ENCODE measurements around the gene FMO3. TPM values are rescaled to one million over a fixed set of nuclear protein-coding genes. Genes with fewer than 3 reads are reported as not detected.

Gene FMO3
- total RNA-seq, 1 experiment from 2014 or later: not detected

DNA sequence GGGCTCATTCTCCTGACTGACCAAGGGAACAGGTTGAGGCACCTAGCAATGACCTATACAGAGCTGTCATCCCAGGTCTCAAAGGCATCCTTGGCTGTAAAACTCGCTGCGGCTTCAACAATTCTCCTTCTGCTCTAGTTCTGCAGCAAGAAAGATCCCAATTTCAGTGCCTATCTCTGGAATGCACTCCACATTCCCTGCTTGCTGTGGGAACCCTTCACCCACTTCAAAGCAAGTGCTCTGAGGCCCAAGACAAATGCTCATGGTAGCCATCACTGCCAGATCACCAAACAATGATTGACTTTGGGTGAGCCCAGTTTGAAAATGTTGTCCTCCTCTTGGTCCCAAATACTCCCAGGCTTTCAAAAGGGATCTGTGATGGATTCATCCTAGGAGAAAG lies 37.7 kb upstream of the FMO3 start:
- DNase-seq (ENCODE audit: low spot score): no peak
- Mint-ChIP-seq H3K27ac (no peak overlapping the region), H3K4me1 (0 out of 2 replicates have a peak, but pooled peaks cover 3% of the 10 kb centered on the region), H3K36me3 (no peaks in the 10 kb centered on the region), H3K27me3 (ENCODE audit: low read depth) (no peaks in the 10 kb centered on the region), H3K4me3 (no peak overlapping the region), H3K9me3 (peaks cover 4% of the 10 kb centered on the region; the same call in 1 of the 2 replicates)
- ChIA-PET CTCF (interaction anchor here (0.9 kb wide), 1 partner anchor 174 kb away, joined by 3 read pairs; no protein-coding TSS in a partner anchor), POLR2A (no interaction called here)
- TF ChIP-seq ZNF121 (CRISPR knock-in tag; IDR thresholded peaks at IDR 0.05) (no peak), ZNF281 (CRISPR knock-in tag; IDR thresholded peaks at IDR 0.05) (no peak), NR1H2 (CRISPR knock-in tag; IDR thresholded peaks at IDR 0.05) (no peak), MAX (CRISPR knock-in tag; IDR thresholded peaks at IDR 0.05) (no peak), GABPB1 (CRISPR knock-in tag; IDR thresholded peaks at IDR 0.05) (no peak), FOXJ3 (CRISPR knock-in tag; IDR thresholded peaks at IDR 0.05; ENCODE audit: borderline replicate concordance) (no peak), PREB (CRISPR knock-in tag; IDR thresholded peaks at IDR 0.05; ENCODE audit: borderline replicate concordance) (no peak), TP53 (CRISPR knock-in tag; IDR thresholded peaks at IDR 0.05) (no peak)
- TF ChIP-seq, protein P1, sequence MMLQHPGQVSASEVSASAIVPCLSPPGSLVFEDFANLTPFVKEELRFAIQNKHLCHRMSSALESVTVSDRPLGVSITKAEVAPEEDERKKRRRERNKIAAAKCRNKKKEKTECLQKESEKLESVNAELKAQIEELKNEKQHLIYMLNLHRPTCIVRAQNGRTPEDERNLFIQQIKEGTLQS (CRISPR knock-in tag; conservative IDR thresholded peaks at IDR 0.05): no peak
- TF ChIP-seq, protein P2, sequence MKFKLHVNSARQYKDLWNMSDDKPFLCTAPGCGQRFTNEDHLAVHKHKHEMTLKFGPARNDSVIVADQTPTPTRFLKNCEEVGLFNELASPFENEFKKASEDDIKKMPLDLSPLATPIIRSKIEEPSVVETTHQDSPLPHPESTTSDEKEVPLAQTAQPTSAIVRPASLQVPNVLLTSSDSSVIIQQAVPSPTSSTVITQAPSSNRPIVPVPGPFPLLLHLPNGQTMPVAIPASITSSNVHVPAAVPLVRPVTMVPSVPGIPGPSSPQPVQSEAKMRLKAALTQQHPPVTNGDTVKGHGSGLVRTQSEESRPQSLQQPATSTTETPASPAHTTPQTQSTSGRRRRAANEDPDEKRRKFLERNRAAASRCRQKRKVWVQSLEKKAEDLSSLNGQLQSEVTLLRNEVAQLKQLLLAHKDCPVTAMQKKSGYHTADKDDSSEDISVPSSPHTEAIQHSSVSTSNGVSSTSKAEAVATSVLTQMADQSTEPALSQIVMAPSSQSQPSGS (CRISPR knock-in tag; IDR thresholded peaks at IDR 0.05; ENCODE audit: borderline replicate concordance, low read depth): no peak
- TF ChIP-seq, protein P3, sequence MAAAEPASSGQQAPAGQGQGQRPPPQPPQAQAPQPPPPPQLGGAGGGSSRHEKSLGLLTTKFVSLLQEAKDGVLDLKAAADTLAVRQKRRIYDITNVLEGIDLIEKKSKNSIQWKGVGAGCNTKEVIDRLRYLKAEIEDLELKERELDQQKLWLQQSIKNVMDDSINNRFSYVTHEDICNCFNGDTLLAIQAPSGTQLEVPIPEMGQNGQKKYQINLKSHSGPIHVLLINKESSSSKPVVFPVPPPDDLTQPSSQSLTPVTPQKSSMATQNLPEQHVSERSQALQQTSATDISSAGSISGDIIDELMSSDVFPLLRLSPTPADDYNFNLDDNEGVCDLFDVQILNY (CRISPR knock-in tag; IDR thresholded peaks at IDR 0.05): no peak
- TF ChIP-seq, protein P4, sequence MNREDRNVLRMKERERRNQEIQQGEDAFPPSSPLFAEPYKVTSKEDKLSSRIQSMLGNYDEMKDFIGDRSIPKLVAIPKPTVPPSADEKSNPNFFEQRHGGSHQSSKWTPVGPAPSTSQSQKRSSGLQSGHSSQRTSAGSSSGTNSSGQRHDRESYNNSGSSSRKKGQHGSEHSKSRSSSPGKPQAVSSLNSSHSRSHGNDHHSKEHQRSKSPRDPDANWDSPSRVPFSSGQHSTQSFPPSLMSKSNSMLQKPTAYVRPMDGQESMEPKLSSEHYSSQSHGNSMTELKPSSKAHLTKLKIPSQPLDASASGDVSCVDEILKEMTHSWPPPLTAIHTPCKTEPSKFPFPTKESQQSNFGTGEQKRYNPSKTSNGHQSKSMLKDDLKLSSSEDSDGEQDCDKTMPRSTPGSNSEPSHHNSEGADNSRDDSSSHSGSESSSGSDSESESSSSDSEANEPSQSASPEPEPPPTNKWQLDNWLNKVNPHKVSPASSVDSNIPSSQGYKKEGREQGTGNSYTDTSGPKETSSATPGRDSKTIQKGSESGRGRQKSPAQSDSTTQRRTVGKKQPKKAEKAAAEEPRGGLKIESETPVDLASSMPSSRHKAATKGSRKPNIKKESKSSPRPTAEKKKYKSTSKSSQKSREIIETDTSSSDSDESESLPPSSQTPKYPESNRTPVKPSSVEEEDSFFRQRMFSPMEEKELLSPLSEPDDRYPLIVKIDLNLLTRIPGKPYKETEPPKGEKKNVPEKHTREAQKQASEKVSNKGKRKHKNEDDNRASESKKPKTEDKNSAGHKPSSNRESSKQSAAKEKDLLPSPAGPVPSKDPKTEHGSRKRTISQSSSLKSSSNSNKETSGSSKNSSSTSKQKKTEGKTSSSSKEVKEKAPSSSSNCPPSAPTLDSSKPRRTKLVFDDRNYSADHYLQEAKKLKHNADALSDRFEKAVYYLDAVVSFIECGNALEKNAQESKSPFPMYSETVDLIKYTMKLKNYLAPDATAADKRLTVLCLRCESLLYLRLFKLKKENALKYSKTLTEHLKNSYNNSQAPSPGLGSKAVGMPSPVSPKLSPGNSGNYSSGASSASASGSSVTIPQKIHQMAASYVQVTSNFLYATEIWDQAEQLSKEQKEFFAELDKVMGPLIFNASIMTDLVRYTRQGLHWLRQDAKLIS (CRISPR knock-in tag; IDR thresholded peaks at IDR 0.05; ENCODE audit: borderline replicate concordance): no peak
- ATAC-seq: no peak

DNA sequence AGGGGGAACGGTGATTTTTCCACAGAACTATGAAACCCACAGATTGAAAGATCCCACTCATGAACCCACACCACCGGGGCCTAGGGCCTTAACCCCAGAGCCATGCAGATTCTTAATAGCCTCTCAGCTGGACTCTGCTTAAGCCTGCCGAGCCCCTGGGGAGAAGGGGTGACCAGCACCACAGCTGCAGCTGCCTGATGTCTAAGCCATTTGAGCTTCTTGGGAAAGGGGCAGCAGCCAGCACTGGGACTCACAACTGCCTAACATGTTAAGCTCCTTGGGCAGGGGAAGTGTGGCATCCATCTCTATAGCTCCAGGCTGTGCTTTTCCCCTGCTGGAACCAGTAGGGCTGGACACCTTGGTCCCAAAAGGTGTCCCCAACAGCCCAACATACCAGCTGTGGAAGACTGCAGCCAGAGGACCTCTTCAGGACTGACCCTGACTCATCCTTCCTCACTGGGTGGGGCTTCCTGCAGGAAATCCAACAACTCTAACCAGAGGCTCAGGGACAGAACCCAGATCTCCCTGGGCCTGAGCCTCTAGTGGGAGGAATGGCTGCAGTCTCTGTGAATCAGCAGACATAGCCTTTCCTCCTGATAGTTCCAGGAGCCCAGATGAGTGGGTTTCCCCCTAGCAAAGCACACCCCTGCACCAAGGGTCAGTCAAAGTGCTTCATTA lies 34.6 kb upstream of the FMO3 start:
- ChIA-PET POLR2A (no interaction called here), CTCF (no interaction called here)
- ATAC-seq (no peak), DNase-seq (ENCODE audit: low spot score) (no peak)
- Mint-ChIP-seq H3K4me1 (0 out of 2 replicates have a peak, but pooled peaks cover 3% of the 10 kb centered on the region), H3K36me3 (no peaks in the 10 kb centered on the region), H3K9me3 (no peaks in the 10 kb centered on the region), H3K27me3 (ENCODE audit: low read depth) (no peaks in the 10 kb centered on the region), H3K27ac (no peak overlapping the region), H3K4me3 (no peak overlapping the region)
- TF ChIP-seq CREB1 (CRISPR knock-in tag; IDR thresholded peaks at IDR 0.05) (no peak), HMGXB4 (CRISPR knock-in tag; IDR thresholded peaks at IDR 0.05) (no peak), GTF2I (CRISPR knock-in tag; conservative IDR thresholded peaks at IDR 0.05) (no peak), ZNF281 (CRISPR knock-in tag; IDR thresholded peaks at IDR 0.05) (no peak), SP1 (CRISPR knock-in tag; conservative IDR thresholded peaks at IDR 0.05) (no peak), ATF1 (CRISPR knock-in tag; IDR thresholded peaks at IDR 0.05) (no peak)
